Measurements from ENCODE around the gene SLC5A4.

The SLC5A4 gene

GRCh38 chr22:32246166-32246565 is 9.0 kb downstream of the SLC5A4 start:
- Histone ChIP-seq H3K4me3 (ENCODE audit: insufficient read depth, low read length, poor library complexity, severe bottlenecking) (no peak overlapping the region), H4K20me1 (ENCODE audit: low read depth, low read length) (no peaks in the 10 kb centered on the region), H2AFZ (ENCODE audit: low read depth, low read length, severe bottlenecking) (no peak overlapping the region), H3F3A (ENCODE audit: insufficient read depth) (no peaks in the 10 kb centered on the region), H3K27ac (ENCODE audit: low read depth, low read length) (no peak overlapping the region), H3K27me3 (ENCODE audit: low read length) (no peaks in the 10 kb centered on the region), H3K9ac (ENCODE audit: low read length) (no peak overlapping the region), H3K79me2 (ENCODE audit: insufficient read depth, low read length) (no peaks in the 10 kb centered on the region), H3K9me2 (replicated peaks; ENCODE audit: insufficient read depth, low read length) (no peaks in the 10 kb centered on the region), H3K36me3 (ENCODE audit: low read length) (no peaks in the 10 kb centered on the region), H3K9me3 (ENCODE audit: insufficient read depth, low read length) (no peaks in the 10 kb centered on the region), H3K4me2 (ENCODE audit: low read depth, low read length, poor library complexity, severe bottlenecking) (no peak overlapping the region)
- no peak for TF ChIP-seq CTCF (IDR thresholded peaks at IDR 0.05; ENCODE audit: insufficient read depth, low read length, poor library complexity, severe bottlenecking)
- no peak for TF ChIP-seq EZH2phosphoT487 (conservative IDR thresholded peaks at IDR 0.05; ENCODE audit: low read length)

GRCh38 chr22:32245042-32245441 is 10.1 kb downstream of the SLC5A4 start:
- Histone ChIP-seq H4K20me1 (ENCODE audit: low read depth, low read length) (no peaks in the 10 kb centered on the region), H2AFZ (ENCODE audit: low read depth, low read length, severe bottlenecking) (no peak overlapping the region), H3K27me3 (ENCODE audit: low read length) (no peaks in the 10 kb centered on the region), H3K27ac (ENCODE audit: low read depth, low read length) (no peak overlapping the region), H3K4me2 (ENCODE audit: low read depth, low read length, poor library complexity, severe bottlenecking) (no peak overlapping the region), H3K9me2 (replicated peaks; ENCODE audit: insufficient read depth, low read length) (no peaks in the 10 kb centered on the region), H3F3A (ENCODE audit: insufficient read depth) (no peaks in the 10 kb centered on the region), H3K79me2 (ENCODE audit: insufficient read depth, low read length) (no peaks in the 10 kb centered on the region), H3K4me3 (ENCODE audit: insufficient read depth, low read length, poor library complexity, severe bottlenecking) (no peak overlapping the region), H3K9ac (ENCODE audit: low read length) (no peak overlapping the region), H3K36me3 (ENCODE audit: low read length) (no peaks in the 10 kb centered on the region), H3K9me3 (ENCODE audit: insufficient read depth, low read length) (no peaks in the 10 kb centered on the region)
- TF ChIP-seq CTCF (IDR thresholded peaks at IDR 0.05; ENCODE audit: insufficient read depth, low read length, poor library complexity, severe bottlenecking) (no peak), EZH2phosphoT487 (conservative IDR thresholded peaks at IDR 0.05; ENCODE audit: low read length) (no peak)

GRCh38 chr22:32244547-32244946 is 10.6 kb downstream of the SLC5A4 start:
- Histone ChIP-seq H3K9me3 (ENCODE audit: insufficient read depth, low read length) (no peaks in the 10 kb centered on the region), H3K36me3 (ENCODE audit: low read length) (no peaks in the 10 kb centered on the region), H3K4me2 (ENCODE audit: low read depth, low read length, poor library complexity, severe bottlenecking) (no peak overlapping the region), H3K9me2 (replicated peaks; ENCODE audit: insufficient read depth, low read length) (no peaks in the 10 kb centered on the region), H3K27ac (ENCODE audit: low read depth, low read length) (no peak overlapping the region), H3K27me3 (ENCODE audit: low read length) (no peaks in the 10 kb centered on the region), H3F3A (ENCODE audit: insufficient read depth) (no peaks in the 10 kb centered on the region), H4K20me1 (ENCODE audit: low read depth, low read length) (no peaks in the 10 kb centered on the region), H2AFZ (ENCODE audit: low read depth, low read length, severe bottlenecking) (no peak overlapping the region), H3K9ac (ENCODE audit: low read length) (no peak overlapping the region), H3K4me3 (ENCODE audit: insufficient read depth, low read length, poor library complexity, severe bottlenecking) (no peak overlapping the region), H3K79me2 (ENCODE audit: insufficient read depth, low read length) (no peaks in the 10 kb centered on the region)
- TF ChIP-seq EZH2phosphoT487 (conservative IDR thresholded peaks at IDR 0.05; ENCODE audit: low read length): no peak
- no peak for TF ChIP-seq CTCF (IDR thresholded peaks at IDR 0.05; ENCODE audit: insufficient read depth, low read length, poor library complexity, severe bottlenecking)

Data from SU-DHL-6 (cell line).